DMS153 treated with DMSO at 0.1 percent for 48 hours (cell line): ENCODE results near the gene NBL1.

Source experiments
- DNase-seq: peaks from one replicate; lab custom pipeline; 2025; ENCODE audit not compliant: unreplicated experiment; lab: John Stamatoyannopoulos, UW

The NBL1 gene

GRCh38 chr1:19695772-19696171 is 51.7 kb downstream of the NBL1 start:
- DNase-seq = no peak

- no peak for DNase-seq
These were observed 52.7 kb downstream of the NBL1 start for GRCh38 chr1:19696820-19697219.

- no peak for DNase-seq
These were observed 54.1 kb downstream of the NBL1 start for GRCh38 chr1:19698181-19698580.

DNA sequence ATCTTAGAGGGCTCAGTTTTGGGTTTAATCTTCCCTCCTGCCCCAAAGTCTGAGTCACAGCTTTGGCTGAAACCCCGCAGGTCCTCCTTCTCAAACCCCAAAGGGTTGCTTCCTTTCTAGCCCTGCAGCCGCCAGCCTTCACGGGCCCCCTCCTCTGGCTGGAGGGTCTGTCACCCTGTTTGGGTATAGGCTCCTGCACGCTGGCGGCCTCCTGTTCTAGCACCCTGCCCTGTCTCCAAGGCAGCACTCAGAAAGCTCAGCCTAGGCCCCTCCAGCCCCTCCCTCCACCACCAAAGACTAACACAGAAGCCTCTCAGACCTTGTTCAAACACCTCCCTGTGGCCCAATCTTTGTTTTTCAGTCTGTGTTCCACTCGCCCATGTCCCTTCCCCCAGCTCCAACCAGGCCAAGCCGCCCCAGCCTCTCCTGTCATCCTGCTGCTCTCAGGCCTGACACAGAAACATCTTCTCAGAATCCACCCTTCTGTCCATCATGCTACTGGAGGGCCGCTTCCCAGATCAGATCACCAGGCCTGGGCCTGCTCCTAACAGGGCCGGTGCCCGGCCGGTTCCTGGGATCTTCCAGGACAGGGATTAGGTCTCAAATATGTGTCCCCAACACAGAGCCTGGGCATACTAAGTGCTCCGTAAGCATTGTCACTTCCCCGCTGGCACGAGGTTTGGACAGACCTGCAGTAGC is 56.1 kb downstream of the NBL1 start:
- no peak for DNase-seq

DNA sequence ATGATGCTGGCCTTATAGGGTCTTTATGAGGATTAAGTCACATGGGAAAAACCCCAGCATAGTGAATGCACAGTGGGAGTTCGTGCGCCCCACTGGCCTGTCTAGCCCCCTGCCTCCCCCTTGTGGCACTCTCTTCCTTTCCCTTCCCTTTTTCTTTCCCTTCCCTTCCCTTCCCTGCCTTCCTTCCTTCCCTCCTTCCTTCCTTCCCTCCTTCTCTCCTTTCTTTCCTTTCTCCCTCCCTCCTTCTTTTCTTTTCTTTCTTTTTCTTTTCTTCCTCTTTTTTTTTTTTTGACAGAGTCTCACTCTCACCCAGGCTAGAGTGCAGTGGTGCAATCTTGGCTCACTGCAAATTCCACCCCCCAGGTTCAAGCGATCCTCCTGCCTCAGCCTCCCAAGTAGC is 59.2 kb downstream of the NBL1 start:
- no peak for DNase-seq

DNA sequence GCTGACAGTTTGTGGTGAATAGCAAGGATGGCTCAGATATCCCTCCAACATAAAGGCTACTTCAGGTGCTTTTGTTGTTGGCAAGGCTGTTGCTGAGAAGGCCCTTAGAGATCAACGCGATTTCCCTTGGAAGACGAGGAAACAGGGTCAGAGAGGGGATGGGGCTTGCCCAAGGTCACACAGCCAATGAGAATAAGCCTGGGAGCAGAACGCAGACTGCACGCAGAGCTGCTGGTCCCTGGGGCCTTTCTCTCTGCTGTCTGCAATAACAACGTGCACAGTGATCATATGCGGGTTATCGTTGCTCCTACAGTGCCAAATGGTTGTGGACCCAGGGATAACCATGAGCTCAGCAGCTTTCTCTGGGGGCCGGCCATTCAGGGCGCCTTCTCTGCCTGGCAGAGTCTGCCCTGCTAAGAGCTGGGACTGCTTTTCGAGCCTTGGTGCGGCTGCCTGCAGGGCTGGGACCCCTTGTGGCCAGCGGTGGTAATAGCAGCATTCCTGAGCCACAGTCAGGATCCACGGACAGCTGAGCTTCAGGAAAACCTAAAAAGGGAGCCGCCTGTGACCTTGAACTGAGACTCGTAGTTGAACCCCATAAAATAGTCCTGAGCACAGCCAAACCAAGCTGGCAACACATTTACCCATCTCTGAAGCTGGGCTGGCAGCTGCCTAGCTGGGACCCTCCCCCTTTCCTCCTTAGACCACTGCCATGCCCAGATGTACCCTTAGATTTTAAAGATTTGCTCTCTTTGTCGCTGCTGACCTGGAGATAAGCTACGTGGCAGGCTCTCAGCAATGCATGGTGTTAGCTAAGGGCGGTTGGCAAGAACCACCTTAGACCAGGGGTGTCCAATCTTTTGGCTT is 60.4 kb downstream of the NBL1 start:
- peak; percentile 45 for DNase-seq

DNA sequence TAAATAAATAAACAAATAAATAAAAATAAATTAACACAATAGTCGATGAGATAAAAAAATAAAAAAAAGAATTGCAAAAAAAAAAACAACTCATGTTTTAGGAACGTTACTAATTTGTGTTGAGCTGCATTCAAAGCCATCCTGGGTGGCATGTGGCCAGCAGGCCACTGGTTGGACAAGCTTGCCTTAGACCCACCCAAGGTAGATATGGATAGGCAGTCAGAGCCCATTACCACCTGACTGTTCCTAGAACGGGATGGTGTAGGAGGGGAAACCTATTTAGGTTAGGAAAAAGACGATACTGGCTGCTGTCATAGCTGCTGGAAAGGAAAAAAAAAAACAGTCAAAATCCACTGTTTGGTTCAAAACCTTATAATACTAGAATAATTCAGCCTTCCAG is 61.4 kb downstream of the NBL1 start:
- DNase-seq = no peak

DNA sequence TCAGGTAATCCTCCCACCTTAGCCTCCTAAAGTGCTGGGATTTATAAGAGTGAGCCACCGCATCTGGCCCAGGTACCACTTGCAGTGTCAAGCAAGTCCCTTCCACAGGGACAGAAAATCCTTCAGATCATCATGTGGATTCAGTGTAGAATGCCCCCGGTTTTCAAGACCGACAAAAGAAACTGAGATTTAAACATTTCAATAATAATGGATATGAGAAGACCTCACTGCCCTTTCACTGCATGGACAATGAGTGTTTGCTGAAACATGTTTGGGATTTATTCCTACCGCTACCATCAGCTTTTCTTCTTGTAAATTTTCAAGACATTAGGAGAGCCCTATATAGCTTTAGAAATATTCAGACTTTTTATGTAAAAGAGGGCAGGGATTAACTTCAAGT is 62.0 kb downstream of the NBL1 start:
- no peak for DNase-seq
